ENCODE data around the gene EME2.

Gene EME2

DNA sequence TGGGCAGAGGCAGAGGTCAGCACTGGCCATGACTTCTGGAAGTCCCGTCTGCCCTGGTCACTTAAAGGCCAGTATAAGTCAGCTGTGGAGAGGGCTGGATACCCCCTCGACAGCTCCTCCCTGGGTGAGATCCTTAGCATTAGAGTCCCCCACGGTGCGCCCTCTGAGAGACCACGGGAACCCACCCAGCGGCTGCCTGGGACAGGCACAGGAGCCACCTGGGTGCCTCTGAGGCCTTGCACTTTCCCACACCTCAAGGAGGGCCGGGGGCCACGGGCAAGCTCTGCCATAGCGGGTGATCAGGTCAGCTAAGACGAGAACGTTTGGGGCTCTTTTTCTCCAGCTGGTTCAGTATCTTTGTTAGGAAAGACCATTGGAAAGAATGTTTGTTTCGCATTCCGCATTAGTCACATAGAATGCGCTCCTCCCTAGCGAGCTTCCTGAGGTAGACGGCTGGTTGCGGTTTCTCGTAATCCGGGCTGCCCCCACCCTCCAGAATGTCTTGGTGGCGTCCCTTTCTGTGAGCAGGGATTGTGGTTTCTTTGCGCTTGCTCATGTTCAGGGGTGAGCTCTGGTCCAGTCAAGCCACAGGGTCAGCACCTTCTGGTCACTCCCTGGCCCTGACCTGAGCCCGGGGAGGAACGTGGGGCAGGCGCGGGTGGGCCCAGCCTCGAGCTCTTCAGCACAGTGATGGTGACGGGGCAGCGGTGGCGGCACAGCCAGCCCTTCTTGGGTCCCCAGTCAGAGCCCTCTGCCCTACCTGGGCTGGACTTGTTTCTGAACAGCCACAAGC, 26.5 kb upstream of the EME2 start:
- Histone ChIP-seq H3K27ac (ENCODE audit: low read depth, low read length, severe bottlenecking) (peak overlapping the region; percentile 94), H3K4me1 (ENCODE audit: control insufficient read depth, insufficient read depth, low read length, poor library complexity, severe bottlenecking) (peaks cover 24% of the 10 kb centered on the region), H3K9me3 (ENCODE audit: control insufficient read depth, low read length) (no peaks in the 10 kb centered on the region), H3K36me3 (ENCODE audit: control insufficient read depth, insufficient read depth, low read length) (peaks cover 68% of the 10 kb centered on the region), H3K4me3 (ENCODE audit: extremely low read depth, insufficient read depth, low read length, poor library complexity, severe bottlenecking) (no peak overlapping the region)
- 95 to 96% methylated on average over 24 to 29 of the region's 29 CpGs for WGBS, 2 experiments (ENCODE audit: insufficient coverage in 2 of 2)

DNA sequence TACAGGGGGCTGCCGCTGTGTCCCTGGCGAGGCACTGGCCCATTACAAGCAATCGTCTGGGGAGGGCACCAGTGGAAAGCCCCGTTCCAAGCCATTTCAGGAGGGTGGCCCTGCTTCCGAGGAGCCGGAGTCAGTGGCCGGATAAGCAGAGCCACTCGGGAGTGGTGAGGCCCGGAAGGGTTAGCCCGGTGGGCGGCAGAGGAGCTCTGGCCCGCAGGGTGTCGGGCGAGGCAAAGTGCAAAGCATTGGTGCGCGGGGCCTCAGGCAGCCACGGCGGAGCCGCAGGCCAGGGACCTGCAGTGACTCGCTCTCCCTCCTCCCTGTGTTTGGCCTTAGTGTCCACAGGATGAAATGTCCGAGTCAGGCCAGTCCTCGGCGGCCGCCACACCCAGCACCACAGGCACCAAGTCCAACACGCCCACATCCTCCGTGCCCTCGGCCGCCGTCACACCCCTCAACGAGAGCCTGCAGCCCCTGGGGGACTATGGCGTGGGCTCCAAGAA, 25.9 kb upstream of the EME2 start:
- Histone ChIP-seq H3K36me3 (ENCODE audit: control insufficient read depth, insufficient read depth, low read length) (peaks cover 74% of the 10 kb centered on the region), H3K27ac (ENCODE audit: low read depth, low read length, severe bottlenecking) (peak overlapping the region; percentile 94)
- WGBS, 2 experiments (ENCODE audit: insufficient coverage in 2 of 2): 96% methylated on average over 25 to 31 of the region's 31 CpGs

DNA sequence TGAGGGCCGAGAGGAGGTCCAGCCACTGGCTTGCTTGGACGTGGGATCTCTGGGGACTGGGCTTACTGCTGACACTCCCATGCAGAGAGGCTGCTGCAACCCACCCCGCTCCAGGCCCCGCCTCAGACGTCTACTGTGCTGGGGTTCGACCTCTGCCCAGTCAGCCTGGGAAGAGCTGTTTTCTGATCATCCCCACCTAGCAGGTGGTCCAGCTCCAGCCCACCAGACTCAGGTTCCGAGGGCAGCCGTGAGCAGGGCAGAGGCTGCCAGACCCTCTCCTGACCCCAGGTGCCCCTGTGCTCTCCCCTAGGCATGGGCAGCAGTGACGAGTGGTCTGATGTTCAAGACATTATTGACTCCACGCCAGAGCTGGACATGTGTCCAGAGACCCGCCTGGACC, 24.7 kb upstream of the EME2 start:
- no peak overlapping the region for H3K27ac ChIP-seq (ENCODE audit: low read depth, low read length, severe bottlenecking)
- WGBS, 2 experiments (ENCODE audit: insufficient coverage in 2 of 2): 94 to 99% methylated on average over 10 to 11 of the region's 11 CpGs
- H3K4me3 ChIP-seq (ENCODE audit: extremely low read depth, insufficient read depth, low read length, poor library complexity, severe bottlenecking): no peak overlapping the region
- H3K9me3 ChIP-seq (ENCODE audit: control insufficient read depth, low read length): no peaks in the 10 kb centered on the region
- peaks cover 24% of the 10 kb centered on the region for H3K4me1 ChIP-seq (ENCODE audit: control insufficient read depth, insufficient read depth, low read length, poor library complexity, severe bottlenecking)
- peaks cover 83% of the 10 kb centered on the region for H3K36me3 ChIP-seq (ENCODE audit: control insufficient read depth, insufficient read depth, low read length)

More for the DNA sequence above, 25.9 kb upstream of the EME2 start:
- no peaks in the 10 kb centered on the region for H3K9me3 ChIP-seq (ENCODE audit: control insufficient read depth, low read length)
- no peak overlapping the region for H3K4me3 ChIP-seq (ENCODE audit: extremely low read depth, insufficient read depth, low read length, poor library complexity, severe bottlenecking)
- peaks cover 24% of the 10 kb centered on the region for H3K4me1 ChIP-seq (ENCODE audit: control insufficient read depth, insufficient read depth, low read length, poor library complexity, severe bottlenecking)

DNA sequence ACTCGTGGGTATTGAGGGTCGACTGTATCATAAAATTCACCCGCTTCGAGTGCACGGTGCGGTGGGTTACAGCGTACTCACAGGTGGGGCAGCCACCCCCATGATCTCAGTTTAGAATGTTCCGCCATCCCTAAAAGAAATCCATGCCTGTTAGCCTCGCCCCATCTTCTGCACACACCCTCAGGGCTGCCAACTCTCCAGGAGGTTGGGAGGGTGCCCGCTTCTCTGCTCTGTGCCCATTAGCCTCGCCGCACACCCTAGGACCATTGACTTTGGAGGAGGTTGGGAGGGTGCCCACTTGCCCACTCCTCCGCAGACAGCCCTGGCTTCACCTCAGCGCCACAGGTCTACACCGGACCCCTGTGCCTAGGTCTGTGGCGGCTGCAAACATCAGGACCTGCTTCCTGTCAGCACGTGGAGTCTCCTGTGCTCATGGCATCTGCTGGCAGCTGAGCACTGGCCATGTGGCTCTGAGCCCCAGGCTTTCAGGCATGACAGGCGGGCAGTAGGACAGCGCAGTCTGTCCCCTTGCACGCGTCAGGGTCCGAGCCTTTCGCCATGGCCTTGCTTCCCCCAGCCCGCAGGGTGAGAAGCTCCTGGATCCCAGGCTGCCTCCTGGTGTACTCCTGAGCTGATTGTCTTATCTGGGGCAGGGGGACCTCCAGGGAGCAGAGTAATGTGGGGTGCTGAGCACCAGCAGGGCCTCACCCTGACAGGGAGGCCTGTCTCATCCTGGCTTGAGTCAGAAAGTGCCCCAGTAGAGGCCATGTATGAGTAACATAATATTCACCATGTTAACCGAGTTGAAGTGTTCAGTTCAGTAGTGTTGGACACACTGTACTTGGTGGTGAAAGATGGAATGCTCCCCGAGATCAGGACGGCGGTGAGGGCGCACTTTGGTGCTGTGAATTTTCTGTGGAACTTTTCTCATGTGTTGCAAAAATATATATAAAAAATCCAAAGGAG, 23.2 kb upstream of the EME2 start:
- peaks cover 80% of the 10 kb centered on the region for H3K36me3 ChIP-seq (ENCODE audit: control insufficient read depth, insufficient read depth, low read length)
- 97 to 98% methylated on average over 19 to 28 of the region's 29 CpGs for WGBS, 2 experiments (ENCODE audit: insufficient coverage in 2 of 2)

DNA sequence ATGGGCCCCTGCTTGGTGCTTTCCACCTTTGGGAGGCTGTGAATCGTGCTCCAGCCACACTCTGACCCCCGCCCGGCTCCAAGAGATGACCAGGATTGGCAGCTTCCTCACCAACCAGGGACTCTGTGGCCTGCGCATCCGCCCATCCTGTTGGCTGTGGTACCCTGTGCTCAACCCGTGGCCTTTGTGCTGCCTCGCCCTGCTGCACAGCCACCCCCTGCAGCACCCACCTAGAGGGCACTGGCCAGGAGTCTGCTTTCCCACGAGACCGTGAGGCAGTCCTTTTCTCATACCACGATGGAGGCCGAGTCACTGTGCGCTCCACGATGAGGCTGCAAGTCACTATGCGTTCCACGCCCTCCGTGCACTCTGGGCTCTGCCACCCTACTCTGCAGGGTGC, 20.7 kb upstream of the EME2 start:
- Histone ChIP-seq H3K36me3 (ENCODE audit: control insufficient read depth, insufficient read depth, low read length) (peaks cover 73% of the 10 kb centered on the region), H3K27ac (ENCODE audit: low read depth, low read length, severe bottlenecking) (no peak overlapping the region), H3K4me1 (ENCODE audit: control insufficient read depth, insufficient read depth, low read length, poor library complexity, severe bottlenecking) (peaks cover 3% of the 10 kb centered on the region), H3K4me3 (ENCODE audit: extremely low read depth, insufficient read depth, low read length, poor library complexity, severe bottlenecking) (no peak overlapping the region), H3K9me3 (ENCODE audit: control insufficient read depth, low read length) (no peaks in the 10 kb centered on the region)
- WGBS, 2 experiments (ENCODE audit: insufficient coverage in 2 of 2): 96% methylated on average over 14 to 16 of the region's 16 CpGs

More for the DNA sequence above, 23.2 kb upstream of the EME2 start:
- H3K27ac ChIP-seq (ENCODE audit: low read depth, low read length, severe bottlenecking): no peak overlapping the region
- H3K9me3 ChIP-seq (ENCODE audit: control insufficient read depth, low read length): no peaks in the 10 kb centered on the region
- H3K4me3 ChIP-seq (ENCODE audit: extremely low read depth, insufficient read depth, low read length, poor library complexity, severe bottlenecking): no peak overlapping the region
- H3K4me1 ChIP-seq (ENCODE audit: control insufficient read depth, insufficient read depth, low read length, poor library complexity, severe bottlenecking): peaks cover 24% of the 10 kb centered on the region

DNA sequence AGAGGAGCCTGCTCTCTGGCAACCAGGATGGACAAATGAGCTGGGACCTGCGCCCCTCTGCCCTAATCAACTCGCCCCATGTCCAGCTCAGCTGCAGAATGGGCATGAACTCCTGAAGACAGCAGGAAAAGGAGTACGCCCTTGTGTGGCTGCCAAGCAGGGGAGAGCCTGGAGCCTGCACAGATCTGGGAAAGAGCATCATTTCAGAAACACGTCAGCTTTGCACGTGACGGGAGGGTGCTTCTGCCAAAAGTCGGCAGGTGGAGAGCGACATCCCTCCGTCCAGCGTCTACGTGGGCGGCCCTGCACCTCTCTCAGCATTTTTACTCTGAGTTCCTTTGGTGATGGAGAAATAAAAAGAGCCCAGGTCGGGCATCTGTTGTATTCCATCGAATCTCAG, 19.8 kb upstream of the EME2 start:
- Histone ChIP-seq H3K4me1 (ENCODE audit: control insufficient read depth, insufficient read depth, low read length, poor library complexity, severe bottlenecking) (no peaks in the 10 kb centered on the region), H3K36me3 (ENCODE audit: control insufficient read depth, insufficient read depth, low read length) (peaks cover 64% of the 10 kb centered on the region), H3K9me3 (ENCODE audit: control insufficient read depth, low read length) (no peaks in the 10 kb centered on the region), H3K27ac (ENCODE audit: low read depth, low read length, severe bottlenecking) (no peak overlapping the region), H3K4me3 (ENCODE audit: extremely low read depth, insufficient read depth, low read length, poor library complexity, severe bottlenecking) (no peak overlapping the region)
- 96 to 97% methylated on average over 14 of the region's 14 CpGs for WGBS, 2 experiments (ENCODE audit: insufficient coverage in 2 of 2)

DNA sequence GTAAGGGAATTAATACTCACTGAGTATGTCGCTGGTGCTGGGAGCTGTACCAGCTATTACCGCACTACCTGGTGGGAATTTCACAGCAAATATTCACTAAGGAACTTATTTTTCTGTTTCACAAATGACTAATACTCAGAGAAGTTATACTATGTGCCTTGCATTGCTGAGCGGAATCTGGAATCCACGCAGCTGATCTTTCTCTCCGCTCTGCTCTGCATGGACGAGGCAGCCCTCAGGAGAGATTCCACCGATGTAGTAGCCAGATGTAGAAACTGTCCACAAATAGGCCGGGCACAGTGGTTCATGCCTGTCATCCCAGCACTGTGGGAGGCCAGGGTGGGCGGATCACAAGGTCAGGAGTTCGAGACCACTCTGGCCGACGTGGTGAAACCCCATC, 18.4 kb upstream of the EME2 start:
- H3K27ac ChIP-seq (ENCODE audit: low read depth, low read length, severe bottlenecking): no peak overlapping the region
- no peaks in the 10 kb centered on the region for H3K4me1 ChIP-seq (ENCODE audit: control insufficient read depth, insufficient read depth, low read length, poor library complexity, severe bottlenecking)
- no peaks in the 10 kb centered on the region for H3K9me3 ChIP-seq (ENCODE audit: control insufficient read depth, low read length)
- H3K4me3 ChIP-seq (ENCODE audit: extremely low read depth, insufficient read depth, low read length, poor library complexity, severe bottlenecking): no peak overlapping the region
- WGBS, 2 experiments (ENCODE audit: insufficient coverage in 2 of 2): 92 to 93% methylated on average over 9 of the region's 12 CpGs
- H3K36me3 ChIP-seq (ENCODE audit: control insufficient read depth, insufficient read depth, low read length): peaks cover 53% of the 10 kb centered on the region

DNA sequence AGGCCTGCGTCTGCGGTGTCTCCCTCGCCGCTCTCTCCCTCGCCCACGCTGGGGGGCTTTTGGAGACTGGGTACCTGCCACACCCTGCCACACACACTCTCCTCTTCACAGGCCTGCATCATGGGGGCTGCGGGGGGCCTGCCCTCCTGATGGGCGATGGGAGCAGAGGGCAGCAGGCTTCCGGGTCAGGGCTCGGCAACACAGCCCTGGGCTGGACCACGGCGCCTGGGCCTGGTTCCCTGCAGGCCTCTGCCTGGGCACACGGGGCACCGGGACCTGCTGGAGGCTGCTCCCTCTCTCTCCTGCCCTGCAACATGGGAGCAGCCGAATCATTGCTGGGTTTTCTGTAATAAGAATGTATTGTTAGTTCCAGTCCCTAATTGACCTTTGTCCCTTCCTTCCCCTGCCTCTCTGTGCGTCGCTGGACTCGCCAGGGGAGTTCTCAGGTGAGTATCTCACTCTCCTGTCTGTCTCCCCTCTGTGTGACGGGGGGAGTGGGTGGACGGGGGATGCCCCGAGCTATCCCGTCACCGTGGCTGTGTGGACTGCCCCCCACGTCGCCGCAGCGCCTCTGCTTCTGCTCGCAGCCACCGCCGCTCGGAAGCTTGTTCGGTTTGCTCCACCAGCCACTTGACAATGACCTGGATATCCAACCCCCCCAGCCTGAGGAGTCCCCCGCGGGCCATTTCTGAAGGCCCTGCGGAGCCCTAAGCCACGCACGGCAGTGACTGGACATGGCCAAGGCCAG, 14.7 kb upstream of the EME2 start:
- H3K27ac ChIP-seq (ENCODE audit: low read depth, low read length, severe bottlenecking): no peak overlapping the region
- H3K4me3 ChIP-seq (ENCODE audit: extremely low read depth, insufficient read depth, low read length, poor library complexity, severe bottlenecking): no peak overlapping the region
- H3K4me1 ChIP-seq (ENCODE audit: control insufficient read depth, insufficient read depth, low read length, poor library complexity, severe bottlenecking): no peaks in the 10 kb centered on the region
- H3K9me3 ChIP-seq (ENCODE audit: control insufficient read depth, low read length): no peaks in the 10 kb centered on the region
- WGBS, 2 experiments (ENCODE audit: insufficient coverage in 2 of 2): 94 to 95% methylated on average over 28 to 33 of the region's 37 CpGs
- peaks cover 41% of the 10 kb centered on the region for H3K36me3 ChIP-seq (ENCODE audit: control insufficient read depth, insufficient read depth, low read length)

DNA sequence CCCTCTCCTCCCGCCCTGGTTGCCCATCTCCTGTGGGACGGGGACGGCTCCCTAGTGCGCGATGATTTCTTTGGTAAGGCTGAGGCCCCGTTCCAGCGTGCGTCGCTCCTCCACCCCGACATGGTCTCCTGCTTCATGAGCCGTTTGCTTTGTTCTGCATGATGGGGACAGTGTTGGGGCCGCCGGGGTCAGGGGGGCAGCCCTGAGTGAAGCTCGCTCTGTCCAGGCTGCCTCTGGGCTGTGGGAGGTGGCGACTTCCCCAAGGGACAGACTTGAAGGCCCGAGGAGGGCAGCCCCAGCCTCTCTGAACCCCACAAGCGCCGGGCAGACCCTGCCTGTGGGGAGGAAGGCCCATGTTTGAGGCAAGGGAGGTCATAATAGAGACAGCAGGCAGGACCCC, 13.7 kb upstream of the EME2 start:
- 97 to 98% methylated on average over 7 to 10 of the region's 18 CpGs for WGBS, 2 experiments (ENCODE audit: insufficient coverage in 2 of 2)
- peaks cover 43% of the 10 kb centered on the region for H3K36me3 ChIP-seq (ENCODE audit: control insufficient read depth, insufficient read depth, low read length)
- no peaks in the 10 kb centered on the region for H3K4me1 ChIP-seq (ENCODE audit: control insufficient read depth, insufficient read depth, low read length, poor library complexity, severe bottlenecking)
- no peaks in the 10 kb centered on the region for H3K9me3 ChIP-seq (ENCODE audit: control insufficient read depth, low read length)
- H3K27ac ChIP-seq (ENCODE audit: low read depth, low read length, severe bottlenecking): no peak overlapping the region
- no peak overlapping the region for H3K4me3 ChIP-seq (ENCODE audit: extremely low read depth, insufficient read depth, low read length, poor library complexity, severe bottlenecking)

DNA sequence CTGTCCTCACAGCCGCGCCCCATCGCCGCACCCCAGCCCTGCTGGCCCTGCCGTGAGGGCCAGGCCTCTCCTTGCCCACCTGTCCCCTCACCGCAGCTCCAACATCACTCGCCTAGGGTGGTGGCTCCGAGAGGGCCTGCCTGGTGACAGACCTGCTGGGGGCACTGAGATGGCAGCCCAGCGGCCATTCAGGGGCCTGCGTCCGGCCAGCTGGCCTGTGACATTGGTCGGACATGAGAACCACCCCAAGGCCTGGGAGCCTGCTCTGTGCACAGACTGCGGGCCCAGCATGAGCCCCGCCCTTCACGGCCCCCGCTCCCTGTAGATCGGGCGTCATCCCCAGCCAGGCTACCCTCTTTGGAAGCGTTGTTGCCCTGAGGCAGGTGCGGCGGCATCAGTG, 13.1 kb upstream of the EME2 start:
- Histone ChIP-seq H3K4me1 (ENCODE audit: control insufficient read depth, insufficient read depth, low read length, poor library complexity, severe bottlenecking) (no peaks in the 10 kb centered on the region), H3K9me3 (ENCODE audit: control insufficient read depth, low read length) (no peaks in the 10 kb centered on the region), H3K4me3 (ENCODE audit: extremely low read depth, insufficient read depth, low read length, poor library complexity, severe bottlenecking) (no peak overlapping the region), H3K36me3 (ENCODE audit: control insufficient read depth, insufficient read depth, low read length) (peaks cover 43% of the 10 kb centered on the region), H3K27ac (ENCODE audit: low read depth, low read length, severe bottlenecking) (no peak overlapping the region)
- WGBS, 2 experiments (ENCODE audit: insufficient coverage in 2 of 2): 94 to 97% methylated on average over 17 to 21 of the region's 21 CpGs
